Vagina (tissue), 2 donors: Measurements from ENCODE around the gene BICD1.

Source experiments
- CTCF ChIP-seq, 3 experiments: fragments of 450-650 bp in 2 of 3; fragments of 200-600 bp in 1 of 3; sonication (generic) in 1 of 3; IDR thresholded peaks; one replicate each; pipeline ENCODE4 v1.5.1; 2017 to 2019; ENCODE audit warnings: antibody characterized with exemption in 3 of 3, mild to moderate bottlenecking in 2 of 3, moderate library complexity in 2 of 3
- POLR2A ChIP-seq, 2 donors: fragments of 450-650 bp; IDR thresholded peaks; one replicate each; pipeline ENCODE4 v1.6.1; 2017; ENCODE audit warnings: antibody characterized with exemption in 2 of 2, mild to moderate bottlenecking in 2 of 2, moderate library complexity in 2 of 2
- POLR2AphosphoS5 ChIP-seq, 2 donors: sonication (generic); formaldehyde crosslinking; IDR thresholded peaks; one replicate each; pipeline ENCODE4 v1.9.0; 2017; ENCODE audit warnings: antibody characterized with exemption in 2 of 2, mild to moderate bottlenecking in 2 of 2, low read depth in 1 of 2; ENCODE audit not compliant: insufficient read depth in 1 of 2

GRCh38 chr12:32301216-32301615, 194.6 kb downstream of the BICD1 start:
- TF ChIP-seq CTCF (IDR thresholded peaks at IDR 0.05): no peak
- TF ChIP-seq POLR2A (IDR thresholded peaks at IDR 0.05): no peak
- TF ChIP-seq POLR2AphosphoS5 (IDR thresholded peaks at IDR 0.05; ENCODE audit: insufficient read depth in 1 of 2, low read depth in 1 of 2): no peak
